Astrocyte (in vitro differentiated cells and primary cell): Measurements from ENCODE around the gene RPRD1B.

Experiments used
- CTCF ChIP-seq: IDR thresholded peaks from 2 replicates; pipeline ENCODE4 v1.5.1; 2011; ENCODE audit warnings: low read depth, mild to moderate bottlenecking, inconsistent platforms, low read length, moderate library complexity; ENCODE audit not compliant: insufficient read depth
- EZH2 ChIP-seq: IDR thresholded peaks from 2 replicates; pipeline ENCODE4 v1.6.1; 2012; ENCODE audit warnings: mild to moderate bottlenecking, low read length, inconsistent platforms; ENCODE audit not compliant: insufficient read depth

GRCh38 chr20:38046572-38046971, 13.0 kb downstream of the RPRD1B start:
- TF ChIP-seq CTCF (no peak), EZH2 (no peak)
